ENCODE results near the gene THUMPD1. TPM values are rescaled to one million over a fixed set of nuclear protein-coding genes. Genes with fewer than 3 reads are reported as not detected.
"Not testable (repeated sequence)": the region's sequence is repeated elsewhere in the genome, so short reads cannot be mapped to it uniquely, and the experiment has no call there.

The THUMPD1 gene
- total RNA-seq, 1 donor from 2014 or later = 39.0 TPM

GRCh38 chr16:20766294-20766693 lies 24.7 kb upstream of the THUMPD1 start:
- no peak overlapping the region for H3K27ac Mint-ChIP-seq
- H3K27me3 Mint-ChIP-seq = no peaks in the 10 kb centered on the region
- H3K9me3 Mint-ChIP-seq = no peaks in the 10 kb centered on the region
- peaks cover 8% of the 10 kb centered on the region for H3K4me1 Mint-ChIP-seq (ENCODE audit: unreplicated experiment)
- DNase-seq (ENCODE audit: extremely low spot score, unreplicated experiment) = no peak
- no peaks in the 10 kb centered on the region for H3K36me3 Mint-ChIP-seq
- TF ChIP-seq, protein P1, sequence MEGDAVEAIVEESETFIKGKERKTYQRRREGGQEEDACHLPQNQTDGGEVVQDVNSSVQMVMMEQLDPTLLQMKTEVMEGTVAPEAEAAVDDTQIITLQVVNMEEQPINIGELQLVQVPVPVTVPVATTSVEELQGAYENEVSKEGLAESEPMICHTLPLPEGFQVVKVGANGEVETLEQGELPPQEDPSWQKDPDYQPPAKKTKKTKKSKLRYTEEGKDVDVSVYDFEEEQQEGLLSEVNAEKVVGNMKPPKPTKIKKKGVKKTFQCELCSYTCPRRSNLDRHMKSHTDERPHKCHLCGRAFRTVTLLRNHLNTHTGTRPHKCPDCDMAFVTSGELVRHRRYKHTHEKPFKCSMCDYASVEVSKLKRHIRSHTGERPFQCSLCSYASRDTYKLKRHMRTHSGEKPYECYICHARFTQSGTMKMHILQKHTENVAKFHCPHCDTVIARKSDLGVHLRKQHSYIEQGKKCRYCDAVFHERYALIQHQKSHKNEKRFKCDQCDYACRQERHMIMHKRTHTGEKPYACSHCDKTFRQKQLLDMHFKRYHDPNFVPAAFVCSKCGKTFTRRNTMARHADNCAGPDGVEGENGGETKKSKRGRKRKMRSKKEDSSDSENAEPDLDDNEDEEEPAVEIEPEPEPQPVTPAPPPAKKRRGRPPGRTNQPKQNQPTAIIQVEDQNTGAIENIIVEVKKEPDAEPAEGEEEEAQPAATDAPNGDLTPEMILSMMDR (conservative IDR thresholded peaks at IDR 0.05) = no peak
- H3K4me3 Mint-ChIP-seq = no peak overlapping the region

DNA sequence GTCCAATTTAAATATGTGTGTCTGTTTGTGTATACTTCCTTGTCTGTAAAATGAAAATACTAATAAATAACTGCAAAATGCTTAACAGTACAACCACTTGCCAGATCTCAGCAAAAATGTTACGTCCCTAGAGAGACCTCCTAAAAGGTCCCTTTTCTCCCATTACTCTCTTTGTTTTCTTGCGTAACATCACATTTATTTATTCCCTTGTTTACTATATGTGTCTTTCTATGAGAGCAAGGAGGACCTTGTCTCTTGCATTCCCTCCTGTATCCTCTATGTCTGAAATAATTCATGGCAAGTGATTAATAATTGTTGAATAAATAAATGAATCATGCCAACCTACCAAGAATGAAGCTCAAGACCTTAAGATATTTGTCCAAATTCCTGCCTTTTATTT lies 24.1 kb upstream of the THUMPD1 start:
- Mint-ChIP-seq H3K4me1 (ENCODE audit: unreplicated experiment) (peaks cover 8% of the 10 kb centered on the region), H3K36me3 (no peaks in the 10 kb centered on the region), H3K27me3 (no peaks in the 10 kb centered on the region), H3K27ac (no peak overlapping the region), H3K9me3 (no peaks in the 10 kb centered on the region), H3K4me3 (no peak overlapping the region)
- DNase-seq (ENCODE audit: extremely low spot score, unreplicated experiment) = no peak
- TF ChIP-seq, protein P1 (conservative IDR thresholded peaks at IDR 0.05) = no peak

GRCh38 chr16:20764448-20764847 lies 22.8 kb upstream of the THUMPD1 start:
- not testable (repeated sequence) for DNase-seq (ENCODE audit: extremely low spot score, unreplicated experiment); H3K9me3 Mint-ChIP-seq; H3K27me3 Mint-ChIP-seq; H3K4me1 Mint-ChIP-seq (ENCODE audit: unreplicated experiment); H3K36me3 Mint-ChIP-seq; H3K4me3 Mint-ChIP-seq
- H3K27ac Mint-ChIP-seq = peak overlapping the region; percentile 35

GRCh38 chr16:20763461-20764232 lies 22.0 kb upstream of the THUMPD1 start, which contains the start of gene ACSM3:
ACSM3 (plus strand) TSS chr16:20764014; CDS start chr16:20770035, 6,021 bp downstream.
- peak; percentile 68 for DNase-seq (ENCODE audit: extremely low spot score, unreplicated experiment)
- TF ChIP-seq, protein P1 (conservative IDR thresholded peaks at IDR 0.05) = no peak
- Mint-ChIP-seq H3K27me3 (no peaks in the 10 kb centered on the region), H3K9me3 (no peaks in the 10 kb centered on the region), H3K4me3 (peak within 1 kb of the TSS; percentile 92), H3K4me1 (ENCODE audit: unreplicated experiment) (peaks cover 8% of the 10 kb centered on the region), H3K27ac (peak within 1 kb of the TSS; percentile 87), H3K36me3 (no peaks in the 10 kb centered on the region)

DNA sequence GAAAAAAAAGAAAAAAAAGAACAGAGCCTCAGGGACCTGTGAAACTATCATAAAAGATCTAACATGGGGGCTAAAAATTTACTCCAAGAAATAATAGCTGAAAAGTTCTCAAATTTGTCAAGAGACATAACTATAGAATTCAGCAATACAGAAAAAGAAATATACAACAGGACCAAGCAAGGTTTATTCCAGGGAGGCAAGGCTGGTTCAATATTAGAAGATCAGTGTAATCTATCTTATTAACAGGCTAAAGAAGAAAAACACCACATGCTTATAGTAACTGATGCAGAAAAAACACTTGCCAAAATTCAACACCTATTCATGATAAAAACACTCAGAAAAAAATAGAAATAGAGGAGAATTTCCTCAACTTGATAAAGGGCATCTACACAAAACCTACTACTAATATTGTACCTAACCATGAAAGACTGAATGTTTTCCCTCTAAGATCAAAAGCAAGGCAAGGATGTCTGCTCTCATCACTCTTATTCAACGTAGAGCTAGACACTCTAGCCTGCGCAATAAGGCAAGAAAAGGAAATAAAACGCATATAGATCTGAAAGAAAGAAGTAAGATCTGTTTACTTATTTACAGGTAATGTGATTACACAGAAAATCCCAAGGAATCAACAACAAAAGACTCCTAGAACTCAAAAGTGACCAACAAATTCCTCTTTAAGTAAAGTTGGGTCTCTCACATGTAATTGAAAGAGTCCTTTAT lies 20.9 kb upstream of the THUMPD1 start:
- Mint-ChIP-seq H3K36me3 (no peaks in the 10 kb centered on the region), H3K27ac (peak overlapping the region; percentile 87), H3K4me1 (ENCODE audit: unreplicated experiment) (peaks cover 8% of the 10 kb centered on the region), H3K4me3 (peak overlapping the region; percentile 92), H3K27me3 (no peaks in the 10 kb centered on the region), H3K9me3 (no peaks in the 10 kb centered on the region)
- no peak for DNase-seq (ENCODE audit: extremely low spot score, unreplicated experiment)
- TF ChIP-seq, protein P1 (conservative IDR thresholded peaks at IDR 0.05) = no peak

- H3K27ac Mint-ChIP-seq = no peak overlapping the region
- TF ChIP-seq, protein P1 (conservative IDR thresholded peaks at IDR 0.05) = no peak
Measured at GRCh38 chr16:20761175-20761574, 19.6 kb upstream of the THUMPD1 start.

More at GRCh38 chr16:20761175-20761574, 19.6 kb upstream of the THUMPD1 start:
- Mint-ChIP-seq H3K4me1 (ENCODE audit: unreplicated experiment) (peaks cover 8% of the 10 kb centered on the region), H3K9me3 (no peaks in the 10 kb centered on the region), H3K27me3 (no peaks in the 10 kb centered on the region), H3K36me3 (no peaks in the 10 kb centered on the region), H3K4me3 (no peak overlapping the region)
- DNase-seq (ENCODE audit: extremely low spot score, unreplicated experiment) = no peak

All from type B pancreatic cell (in vitro differentiated cells).